NCI-H69 (cell line): ENCODE results near the gene TAS2R60.
"Not testable (repeated sequence)": the region's sequence is repeated elsewhere in the genome, so short reads cannot be mapped to it uniquely, and the experiment has no call there.

Source experiments
- DNase-seq: peaks from one replicate; lab custom pipeline; 2025; lab: John Stamatoyannopoulos, UW

Gene TAS2R60

GRCh38 chr7:143479055-143479766, 36.0 kb downstream of the TAS2R60 start:
- DNase-seq = no peak

- DNase-seq = no peak
Measured at GRCh38 chr7:143480501-143480900, 37.2 kb downstream of the TAS2R60 start.

- DNase-seq = no peak
Measured at GRCh38 chr7:143484119-143484518, 40.9 kb downstream of the TAS2R60 start.

- DNase-seq = no peak
Measured at GRCh38 chr7:143485094-143485493, 41.8 kb downstream of the TAS2R60 start.

GRCh38 chr7:143485500-143485899, 42.2 kb downstream of the TAS2R60 start:
- no peak for DNase-seq

GRCh38 chr7:143486266-143486665, 43.0 kb downstream of the TAS2R60 start:
- DNase-seq = not testable (repeated sequence)

- DNase-seq = no peak
Measured at GRCh38 chr7:143487061-143487460, 43.8 kb downstream of the TAS2R60 start.

GRCh38 chr7:143487566-143487965, 44.3 kb downstream of the TAS2R60 start:
- DNase-seq = no peak

- no peak for DNase-seq
Measured at GRCh38 chr7:143490717-143491306, 47.6 kb downstream of the TAS2R60 start.

- no peak for DNase-seq
Measured at GRCh38 chr7:143492043-143492471, 48.8 kb downstream of the TAS2R60 start.

- DNase-seq = no peak
Measured at GRCh38 chr7:143492799-143493739, 49.8 kb downstream of the TAS2R60 start.

- DNase-seq = no peak
Measured at GRCh38 chr7:143493751-143494150, 50.5 kb downstream of the TAS2R60 start.
